ENCODE data around the gene DYNC2I2.

DYNC2I2 gene

DNA sequence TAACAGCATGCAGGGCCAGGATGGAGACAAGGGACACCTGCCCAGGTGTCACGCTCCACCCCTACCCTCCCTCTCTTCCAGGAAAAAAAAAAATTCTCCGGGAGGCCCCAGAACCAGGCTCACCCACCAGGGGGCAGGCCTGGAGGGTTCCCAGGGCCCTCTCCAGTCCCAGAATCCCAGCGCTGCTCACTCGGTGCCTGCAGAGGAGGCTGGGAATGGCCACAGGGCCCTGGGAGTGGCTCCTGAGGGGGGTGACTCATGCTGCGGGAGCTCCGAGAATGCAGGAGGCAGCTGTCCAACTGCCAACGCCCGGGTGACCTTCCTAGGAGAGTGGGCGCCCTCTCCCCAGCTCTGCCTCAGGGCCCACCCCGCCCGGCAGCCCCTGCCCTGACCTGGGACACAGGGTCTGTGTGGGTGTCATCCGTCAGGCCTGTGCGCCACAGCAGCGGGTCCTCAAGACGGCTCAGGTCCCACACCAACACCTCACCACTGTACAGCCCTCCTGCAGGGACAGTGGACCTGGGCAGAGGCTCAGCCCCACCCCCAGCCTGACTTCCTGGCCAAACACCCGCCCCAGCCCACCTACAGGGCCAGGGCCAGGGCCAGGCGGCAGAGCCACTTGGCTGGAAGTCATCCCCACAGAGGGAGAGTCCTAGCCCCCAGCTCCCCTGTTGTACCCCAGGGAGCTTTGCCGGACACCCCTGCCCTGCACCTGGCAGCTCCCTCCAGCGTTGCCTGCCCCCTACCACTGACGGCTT is 21.2 kb downstream of the DYNC2I2 start:
- DNase-seq = no peak

DNA sequence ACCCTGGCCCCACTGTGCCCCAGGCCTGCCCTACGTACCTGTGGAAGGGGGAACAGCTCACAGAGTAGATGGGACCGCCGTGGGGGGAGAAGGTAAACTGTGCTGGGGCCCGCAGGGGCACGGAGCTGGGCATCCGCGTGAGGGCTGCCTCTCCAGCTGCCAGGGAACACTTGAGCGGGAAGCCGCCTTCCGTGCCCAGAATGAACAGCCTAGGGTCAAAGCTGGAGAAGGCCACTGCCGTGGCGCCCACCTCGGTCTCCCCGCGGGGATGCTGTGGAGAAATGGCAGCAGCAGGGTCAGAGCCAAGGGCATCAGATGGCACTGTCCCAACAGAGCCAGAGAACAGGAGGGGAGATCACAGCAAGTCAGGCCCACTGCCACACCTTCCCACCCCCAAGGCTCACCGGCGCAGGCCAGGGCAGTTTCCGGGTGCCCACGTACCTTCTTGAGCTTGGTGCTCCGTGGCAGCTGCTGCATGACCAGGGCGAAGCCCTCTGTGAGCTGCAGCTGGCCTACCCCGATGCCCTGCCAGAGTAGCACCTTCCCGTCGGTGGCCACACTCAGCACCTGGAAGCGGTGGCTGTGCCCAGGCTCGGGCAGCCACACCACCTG is 21.9 kb downstream of the DYNC2I2 start:
- DNase-seq = no peak

DNA sequence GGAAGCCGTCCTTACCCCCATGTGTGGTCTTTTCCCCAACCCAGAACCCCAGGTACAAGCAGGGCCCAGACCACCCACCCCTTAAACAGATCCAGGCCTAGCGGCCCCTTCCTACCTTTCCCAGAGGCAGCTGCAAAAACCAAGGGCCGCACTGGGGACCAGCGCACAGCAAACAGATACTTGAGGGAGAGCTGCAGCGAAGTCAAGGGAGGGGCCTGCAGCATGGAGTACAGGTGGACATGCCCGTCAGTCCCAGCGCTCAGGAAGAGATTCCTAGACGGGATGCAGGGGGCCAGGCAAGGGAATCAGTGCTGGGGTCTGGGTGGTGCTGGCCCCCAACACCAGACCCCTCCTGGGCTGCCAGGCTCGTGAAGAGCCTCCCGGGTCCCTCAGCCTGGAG is 22.5 kb downstream of the DYNC2I2 start:
- no peak for DNase-seq

DNA sequence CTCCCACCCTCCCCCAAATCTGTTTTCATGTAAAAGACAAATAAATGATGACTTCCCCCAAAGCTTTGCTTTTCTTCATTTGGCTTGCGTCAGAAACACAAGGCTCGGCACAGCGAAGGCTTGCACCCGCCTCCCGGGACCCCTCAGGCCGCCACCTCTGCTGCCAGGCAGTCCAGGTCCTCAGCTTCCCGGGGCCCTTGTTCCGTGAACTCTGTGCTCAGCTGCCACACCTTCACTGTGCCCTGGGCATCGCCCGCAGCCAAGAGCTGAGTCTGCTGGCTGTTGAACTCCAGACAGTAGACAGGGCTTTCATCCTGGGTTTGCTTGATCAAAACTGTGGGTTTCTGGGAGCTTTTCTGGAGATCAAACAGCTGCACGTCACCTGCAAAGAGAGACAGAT is 23.0 kb downstream of the DYNC2I2 start:
- no peak for DNase-seq

DNA sequence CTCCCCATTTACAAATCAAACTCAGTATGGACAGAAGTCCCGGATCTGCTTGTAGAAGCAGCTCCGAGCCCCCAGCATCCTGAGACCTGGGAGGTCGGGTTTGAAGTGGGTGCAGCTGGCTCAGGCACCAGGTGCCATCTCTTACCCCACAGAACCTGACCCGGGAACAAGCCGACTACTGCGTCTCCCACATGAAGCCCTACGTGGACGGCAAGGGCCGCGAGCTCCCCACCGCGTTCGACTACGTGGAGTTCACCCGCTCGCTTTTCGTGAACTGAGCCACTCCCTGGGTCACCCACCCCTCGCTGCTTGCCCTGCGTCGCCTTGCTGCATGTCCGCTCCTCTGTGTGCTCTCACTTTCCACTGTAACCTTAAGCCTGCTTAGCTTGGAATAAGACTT is 23.6 kb downstream of the DYNC2I2 start:
- no peak for DNase-seq

DNA sequence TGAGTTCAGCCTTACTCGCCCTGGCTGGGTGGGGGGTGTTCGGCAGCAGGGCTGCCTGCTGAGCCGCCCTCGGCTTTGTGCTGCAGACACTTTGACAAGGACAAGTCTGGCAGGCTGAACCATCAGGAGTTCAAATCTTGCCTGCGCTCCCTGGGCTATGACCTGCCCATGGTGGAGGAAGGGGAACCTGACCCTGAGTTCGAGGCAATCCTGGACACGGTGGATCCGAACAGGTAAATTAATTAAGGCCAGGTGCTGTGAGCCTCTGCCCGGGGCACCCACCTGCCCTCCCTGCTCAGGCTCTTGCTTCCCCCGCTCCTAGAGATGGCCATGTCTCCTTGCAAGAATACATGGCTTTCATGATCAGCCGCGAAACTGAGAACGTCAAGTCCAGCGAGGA is 24.2 kb downstream of the DYNC2I2 start:
- no peak for DNase-seq

DNA sequence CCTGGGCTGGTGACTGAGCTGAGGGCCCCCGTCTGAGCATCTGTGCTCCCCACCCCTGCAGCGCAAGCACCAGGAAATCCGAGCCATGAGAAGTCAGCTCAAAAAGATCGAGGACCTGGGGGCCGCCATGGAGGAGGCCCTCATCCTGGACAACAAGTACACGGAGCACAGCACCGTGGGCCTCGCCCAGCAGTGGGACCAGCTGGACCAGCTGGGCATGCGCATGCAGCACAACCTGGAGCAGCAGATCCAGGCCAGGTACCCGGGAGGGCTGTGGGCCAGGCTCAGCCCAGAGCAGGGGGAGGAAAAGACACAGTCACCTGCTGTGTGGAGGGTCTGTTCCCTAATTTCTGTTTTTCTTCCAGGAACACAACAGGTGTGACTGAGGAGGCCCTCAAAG is 24.6 kb downstream of the DYNC2I2 start:
- no peak for DNase-seq

DNA sequence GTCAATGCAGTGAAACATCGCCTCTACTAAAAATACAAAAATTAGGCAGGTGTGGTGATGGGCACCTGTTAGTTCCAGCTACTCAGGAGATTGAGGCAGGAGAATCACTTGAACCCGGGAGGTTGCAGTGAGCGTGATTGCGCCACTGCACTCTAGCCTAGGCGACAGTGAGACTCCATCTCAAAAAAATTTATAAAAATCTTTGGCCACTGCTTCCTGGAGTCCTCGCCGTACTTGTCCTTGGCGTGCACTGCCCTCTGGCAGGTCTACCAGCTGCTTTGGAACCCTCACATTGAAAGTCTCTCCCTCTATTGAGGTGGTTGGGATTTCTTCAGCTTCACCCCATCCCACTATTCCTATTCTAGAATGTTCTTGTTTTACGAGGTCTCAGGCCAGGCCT is 25.0 kb downstream of the DYNC2I2 start:
- no peak for DNase-seq

DNA sequence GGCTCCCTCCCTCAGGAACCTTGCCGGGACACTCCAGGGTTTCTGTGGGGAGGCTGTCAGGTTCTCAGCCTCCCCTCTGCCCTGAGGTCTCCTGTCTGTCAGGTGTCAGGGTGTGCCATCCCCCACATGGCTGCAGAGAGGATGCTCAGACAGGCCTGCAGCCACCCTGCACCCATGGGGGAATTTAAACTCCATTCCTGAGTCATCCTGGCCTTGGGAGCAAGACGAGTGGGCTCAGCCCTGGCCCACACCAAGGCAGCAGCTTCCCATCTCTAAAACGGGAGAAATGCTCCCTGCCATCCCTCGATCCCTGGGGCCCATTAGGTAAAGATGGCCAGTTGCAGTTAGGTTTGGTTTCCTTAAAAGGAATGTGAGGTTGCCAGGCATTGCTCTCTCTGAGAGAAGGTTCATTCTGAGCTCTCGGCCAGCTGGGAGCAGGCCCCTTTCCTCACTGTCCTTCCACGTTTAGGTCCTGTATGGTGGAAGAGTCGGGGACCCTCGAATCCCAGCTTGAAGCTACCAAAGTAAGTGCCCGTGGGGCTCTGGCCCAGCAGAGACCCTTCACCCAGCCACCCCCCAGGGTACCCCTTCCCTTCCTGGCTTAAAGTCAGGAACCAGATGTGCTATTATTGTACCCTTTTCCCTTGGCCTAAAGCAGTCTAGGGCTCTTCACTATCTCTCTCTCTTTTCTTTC is 26.6 kb downstream of the DYNC2I2 start:
- no peak for DNase-seq

DNA sequence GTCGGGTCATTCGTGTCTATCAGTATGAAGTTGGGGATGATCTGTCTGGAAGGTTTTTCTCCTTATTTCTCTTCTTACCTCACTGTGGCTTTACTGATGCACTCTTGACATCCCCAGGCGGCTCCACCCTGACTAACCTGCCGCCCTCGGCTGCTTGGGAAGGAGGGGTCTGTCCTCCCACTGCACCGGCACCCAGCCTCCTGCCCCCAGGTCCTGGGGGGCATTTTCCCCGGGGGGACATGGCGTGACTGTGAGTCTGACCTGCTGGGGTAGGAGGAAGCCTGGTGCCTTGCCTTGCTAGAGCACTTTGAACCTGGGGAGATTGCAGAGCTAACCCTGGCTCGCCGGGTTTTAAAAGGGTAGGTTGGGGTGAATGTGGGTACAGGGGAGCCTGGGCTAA is 27.5 kb downstream of the DYNC2I2 start:
- no peak for DNase-seq

DNA sequence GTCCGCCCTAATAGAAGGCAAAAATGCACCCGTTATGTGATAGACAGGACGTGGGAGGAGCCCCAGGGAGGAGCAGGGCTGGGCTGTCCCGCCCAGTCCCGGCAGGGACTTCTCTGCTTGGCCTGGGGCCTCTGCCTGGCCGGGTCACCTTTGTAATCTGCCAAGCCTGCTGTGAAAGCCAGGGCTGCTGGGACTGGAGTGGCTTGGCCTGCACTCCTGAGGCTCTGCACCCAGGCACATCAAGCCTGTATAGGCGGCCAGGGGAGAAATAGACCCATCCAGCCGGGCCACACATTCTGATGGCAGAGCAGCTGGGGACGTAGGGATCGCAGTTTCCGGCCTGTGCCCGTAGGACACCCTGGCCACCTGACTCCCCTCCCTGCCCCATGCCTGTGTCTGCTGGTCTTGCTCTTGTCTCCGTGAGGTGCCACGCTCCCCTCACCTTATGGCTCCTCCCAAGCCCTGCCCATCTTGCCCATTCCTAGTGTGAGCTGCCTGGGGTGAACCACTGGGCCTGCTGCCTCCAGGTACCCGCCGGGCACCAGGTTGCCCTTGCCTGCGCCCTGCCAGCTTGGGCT is 28.1 kb downstream of the DYNC2I2 start:
- no peak for DNase-seq

DNA sequence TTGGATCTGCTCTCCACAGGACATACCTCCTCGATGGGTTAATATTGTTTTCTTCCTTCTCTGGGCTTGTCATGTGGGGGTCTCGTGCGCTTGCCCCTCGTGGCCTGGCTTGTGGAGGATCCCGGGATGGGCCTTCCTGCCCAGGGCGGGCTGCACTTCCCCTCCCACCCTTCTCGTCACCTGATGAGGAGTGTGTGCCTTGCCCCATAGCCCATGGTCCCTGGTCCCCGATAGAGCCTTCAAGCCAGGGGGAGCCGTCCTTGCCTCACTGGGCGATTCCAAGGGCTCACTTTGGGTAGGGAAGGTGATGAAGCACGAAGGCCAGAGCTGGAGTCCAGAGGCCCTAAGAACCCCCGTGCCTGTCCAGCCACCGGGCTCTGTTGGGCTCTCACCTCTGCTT is 28.7 kb downstream of the DYNC2I2 start:
- DNase-seq = no peak

DNA sequence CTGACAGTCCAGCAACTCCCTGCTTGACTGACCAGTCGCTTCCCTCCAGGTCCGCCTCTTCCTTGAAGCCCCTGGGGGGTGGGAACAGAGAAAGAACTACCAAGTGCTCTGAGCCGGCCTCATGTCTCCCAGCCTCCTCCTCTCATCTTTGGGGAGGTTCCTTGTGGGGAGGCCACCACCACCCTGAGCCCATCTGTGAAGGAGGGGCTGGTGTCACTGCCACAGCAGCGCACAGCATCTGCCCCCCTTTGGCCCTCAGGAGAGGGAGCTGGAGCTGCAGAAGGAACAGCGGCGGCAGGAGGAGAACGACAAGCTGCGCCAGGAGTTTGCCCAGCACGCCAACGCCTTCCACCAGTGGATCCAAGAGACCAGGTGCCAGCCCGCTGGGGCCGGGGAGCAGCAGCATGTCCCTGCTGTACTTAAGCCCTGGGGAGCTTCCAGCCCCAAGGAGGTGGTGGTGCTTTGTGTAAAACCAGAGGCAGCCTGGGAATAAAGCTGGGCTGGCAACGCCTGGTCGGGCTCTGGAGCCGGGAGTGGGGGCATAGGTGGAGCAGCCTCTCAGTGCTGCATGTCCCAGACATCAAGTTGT is 29.4 kb downstream of the DYNC2I2 start:
- DNase-seq = no peak

DNA sequence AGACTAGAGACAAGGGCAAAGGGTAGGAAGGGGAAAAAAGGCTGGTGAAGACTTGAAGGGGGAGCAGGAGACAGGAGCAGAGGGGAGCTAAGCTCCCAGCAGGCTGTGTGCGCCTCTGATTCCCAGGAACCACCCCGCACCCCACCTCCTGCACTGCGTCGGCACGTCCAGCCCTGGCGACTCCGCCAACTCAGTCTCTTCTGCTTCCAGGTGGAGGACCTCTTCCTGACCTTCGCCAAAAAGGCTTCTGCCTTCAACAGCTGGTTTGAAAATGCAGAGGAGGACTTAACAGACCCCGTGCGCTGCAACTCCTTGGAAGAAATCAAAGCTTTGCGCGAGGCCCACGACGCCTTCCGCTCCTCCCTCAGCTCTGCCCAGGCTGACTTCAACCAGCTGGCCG is 30.5 kb downstream of the DYNC2I2 start:
- DNase-seq = no peak

DNA sequence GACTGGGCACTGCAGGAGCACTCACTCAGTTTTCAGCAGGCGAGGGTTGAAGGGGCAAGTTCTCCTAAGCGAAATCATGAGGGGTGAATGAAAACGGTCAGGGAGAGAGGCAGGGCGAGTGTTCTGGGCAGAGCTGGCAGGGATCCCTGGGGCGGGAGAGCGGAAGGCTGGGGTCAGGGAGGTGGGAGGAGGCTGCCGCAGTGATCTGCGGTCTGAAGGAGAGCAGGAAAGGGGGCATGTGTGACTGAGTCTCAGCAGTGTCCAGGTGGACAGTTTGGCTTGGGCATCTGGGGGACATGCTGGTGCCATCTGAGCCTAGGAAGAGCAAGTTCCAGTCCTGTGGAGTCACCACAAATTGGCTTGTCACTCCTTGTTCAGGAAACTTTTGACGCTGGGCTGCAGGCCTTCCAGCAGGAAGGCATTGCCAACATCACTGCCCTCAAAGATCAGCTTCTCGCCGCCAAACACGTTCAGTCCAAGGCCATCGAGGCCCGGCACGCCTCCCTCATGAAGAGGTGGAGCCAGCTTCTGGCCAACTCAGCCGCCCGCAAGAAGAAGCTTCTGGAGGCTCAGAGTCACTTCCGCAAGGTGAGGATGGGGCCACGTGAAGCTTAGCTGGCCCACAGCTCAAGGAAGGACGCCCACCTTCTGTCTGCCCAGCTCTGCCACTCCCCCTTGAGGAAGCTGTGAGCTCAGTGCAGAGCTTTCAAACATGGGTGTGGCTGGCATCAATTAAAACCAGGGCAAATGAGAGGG is 31.1 kb downstream of the DYNC2I2 start:
- DNase-seq = no peak

DNA sequence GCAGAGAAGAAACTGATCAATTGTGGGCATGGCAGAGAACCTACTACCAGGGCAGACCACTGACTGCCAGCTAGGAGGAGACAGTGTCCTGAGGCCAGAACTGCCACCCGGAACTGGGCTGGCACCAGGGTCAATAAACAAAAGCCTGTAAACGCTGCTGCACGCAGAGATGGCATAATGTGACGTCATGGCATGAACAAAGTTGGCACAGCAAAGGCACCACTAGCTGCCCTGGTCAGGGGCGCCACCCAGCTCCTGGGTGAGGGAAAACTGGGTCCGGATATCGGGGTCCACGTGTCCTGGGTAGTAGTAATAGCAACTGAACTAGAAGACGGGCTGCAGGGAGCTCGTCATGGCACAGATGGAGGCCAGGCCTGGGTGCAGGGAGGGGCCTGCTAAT is 32.1 kb downstream of the DYNC2I2 start:
- DNase-seq = no peak

DNA sequence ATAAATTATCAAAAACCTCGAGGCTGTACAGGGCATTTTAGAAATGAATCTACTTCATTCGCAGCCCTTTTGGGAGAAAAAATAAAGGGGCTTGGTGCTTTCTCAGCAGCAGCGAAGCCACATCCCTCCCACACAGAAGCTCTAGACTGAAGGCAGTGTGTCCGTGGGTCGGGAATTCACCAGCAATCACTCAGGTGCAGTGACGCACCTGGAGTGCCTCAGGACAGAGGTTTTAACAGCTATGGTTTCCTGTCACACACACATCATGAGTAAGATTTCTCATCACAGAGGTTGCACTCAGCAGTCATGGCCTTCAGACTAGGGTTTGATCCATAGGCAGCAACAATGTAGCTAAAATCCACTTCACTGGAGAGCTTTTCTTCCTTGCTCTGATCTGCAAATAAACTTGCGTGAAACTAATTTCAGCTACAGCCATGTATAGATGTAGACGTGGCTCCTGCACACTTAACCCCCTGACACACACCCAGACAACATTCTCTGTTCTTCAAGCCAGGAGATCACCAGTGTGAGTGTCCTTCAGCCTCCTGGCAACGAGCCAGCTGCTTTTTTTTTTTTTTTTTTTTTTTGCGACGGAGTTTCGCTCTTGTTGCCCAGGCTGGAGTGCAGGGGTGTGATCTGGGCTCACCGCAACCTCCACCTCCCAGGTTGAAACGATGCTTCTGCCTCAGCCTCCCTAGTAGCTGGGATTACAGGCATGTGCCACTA is 34.8 kb downstream of the DYNC2I2 start:
- DNase-seq = no peak

DNA sequence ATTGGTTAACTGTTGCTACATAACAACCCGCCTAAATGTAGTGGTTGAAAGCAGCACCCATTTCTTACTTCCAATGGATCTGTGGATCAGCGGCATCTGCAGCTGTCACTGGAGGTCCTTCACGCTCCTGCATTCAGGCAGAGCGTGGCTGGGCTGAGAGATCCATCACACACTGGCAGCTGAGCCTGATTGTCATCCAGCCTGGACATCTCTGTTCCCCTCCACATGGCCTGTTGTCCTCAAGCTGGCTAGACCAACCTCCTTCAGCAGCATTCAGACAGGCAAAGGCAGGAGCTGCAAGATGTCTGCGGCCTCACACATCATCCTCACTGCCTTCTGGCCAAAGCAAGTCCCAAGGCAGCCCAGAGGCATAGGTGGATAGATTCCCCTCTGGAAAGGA is 36.9 kb downstream of the DYNC2I2 start:
- no peak for DNase-seq

DNA sequence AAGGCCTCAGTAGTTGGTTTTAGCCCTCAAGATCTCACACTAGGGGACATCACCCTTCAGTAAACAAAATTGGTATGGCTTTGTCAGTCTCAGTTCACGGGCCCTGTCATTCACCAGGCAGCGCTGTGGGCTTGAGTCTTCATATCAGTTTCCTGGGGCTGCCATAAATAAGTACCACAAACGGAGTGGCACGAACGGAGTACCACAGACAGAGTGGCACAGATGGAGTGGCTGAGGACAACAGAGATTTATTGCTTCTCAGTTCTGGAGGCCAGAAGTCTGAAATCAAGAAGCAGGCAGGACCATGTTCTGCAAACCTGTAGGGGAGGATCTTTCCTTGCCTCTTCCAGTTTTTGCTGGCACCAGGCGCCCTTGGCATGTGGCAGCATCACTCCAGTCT is 37.5 kb downstream of the DYNC2I2 start:
- DNase-seq = no peak

DNA sequence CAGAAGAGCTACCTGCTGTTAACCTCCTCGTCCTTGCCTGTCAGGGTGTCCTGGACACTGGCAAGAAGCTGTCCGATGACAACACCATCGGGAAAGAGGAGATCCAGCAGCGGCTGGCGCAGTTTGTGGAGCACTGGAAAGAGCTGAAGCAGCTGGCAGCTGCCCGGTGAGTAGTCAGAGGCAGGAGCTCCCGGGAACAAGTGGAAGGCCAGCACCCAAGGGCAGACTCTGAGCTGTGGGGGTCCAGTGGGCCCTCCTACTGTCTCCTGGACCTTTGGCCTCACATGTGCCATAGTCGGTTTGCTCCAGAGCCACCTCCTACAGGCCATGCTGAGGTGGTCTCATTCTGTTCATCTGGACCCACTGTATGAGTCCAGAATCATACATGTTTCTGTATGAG is 38.7 kb downstream of the DYNC2I2 start:
- no peak for DNase-seq

DNA sequence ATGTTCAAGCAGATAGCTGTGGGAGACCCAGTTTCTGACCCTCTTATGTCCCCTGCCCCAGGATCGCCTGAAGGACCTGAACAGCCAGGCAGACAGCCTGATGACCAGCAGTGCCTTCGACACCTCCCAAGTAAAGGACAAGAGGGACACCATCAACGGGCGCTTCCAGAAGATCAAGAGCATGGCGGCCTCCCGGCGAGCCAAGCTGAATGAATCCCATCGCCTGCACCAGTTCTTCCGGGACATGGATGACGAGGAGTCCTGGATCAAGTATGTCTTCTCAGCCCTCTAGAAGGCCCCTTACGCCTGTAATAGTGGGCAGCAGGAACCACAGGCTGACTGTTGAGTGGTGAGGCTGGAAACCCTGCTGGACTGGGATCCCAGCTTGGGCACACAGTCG is 41.1 kb downstream of the DYNC2I2 start:
- no peak for DNase-seq

DNA sequence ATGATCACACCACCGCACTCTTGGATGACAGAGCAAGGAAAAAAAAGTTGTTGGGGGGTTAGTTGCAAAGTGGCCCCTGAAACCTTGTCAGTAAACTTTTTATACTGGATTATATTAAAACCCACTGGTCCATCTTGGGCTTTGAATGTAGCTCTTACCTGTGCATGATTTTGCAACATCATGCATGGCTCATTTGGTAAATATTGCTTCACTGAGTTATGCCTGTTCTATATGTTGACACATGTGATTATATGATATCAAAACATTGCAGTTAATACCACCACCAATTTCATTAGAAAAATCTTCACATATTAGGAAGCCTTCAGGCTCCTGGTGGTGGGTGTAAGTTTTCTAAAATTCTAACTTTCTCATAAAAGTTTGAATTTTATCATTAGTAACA is 41.9 kb downstream of the DYNC2I2 start:
- DNase-seq = no peak
